Endodermal cell (in vitro differentiated cells): ENCODE measurements around the gene ATAD3B. TPM values are rescaled to one million over a fixed set of nuclear protein-coding genes. Genes with fewer than 3 reads are reported as not detected.
A peak's percentile ranks its signal among the peaks of the same experiment; 100 is the strongest.

Experiments used
- DNase-seq: peaks from one replicate; pipeline ENCODE4 v3.0.0-alpha.2; 2017
- H3K27ac ChIP-seq: 2 replicates; pipeline ENCODE4 v1.5.1; 2013; ENCODE audit warnings: mild to moderate bottlenecking, low read depth, low read length, moderate library complexity
- H3K27me3 ChIP-seq: 2 replicates; pipeline ENCODE4 v1.6.1; 2013; ENCODE audit warnings: mild to moderate bottlenecking, low read length, moderate library complexity; ENCODE audit not compliant: insufficient read depth, control insufficient read depth, poor library complexity, severe bottlenecking
- H3K36me3 ChIP-seq: 2 replicates; pipeline ENCODE4 v1.7.0; 2013; ENCODE audit warnings: mild to moderate bottlenecking, low read length, moderate library complexity; ENCODE audit not compliant: control insufficient read depth, insufficient read depth
- H3K4me1 ChIP-seq: one replicate; pipeline ENCODE4 v1.7.0; 2013; ENCODE audit warnings: low read length; ENCODE audit not compliant: control insufficient read depth, insufficient read depth
- H3K4me3 ChIP-seq: 2 replicates; pipeline ENCODE4 v1.5.1; 2013; ENCODE audit warnings: mild to moderate bottlenecking, low read length, moderate library complexity
- H3K9ac ChIP-seq: 2 replicates; pipeline ENCODE4 v1.6.1; 2013; ENCODE audit warnings: mild to moderate bottlenecking, low read length, moderate library complexity; ENCODE audit not compliant: poor library complexity, severe bottlenecking; ENCODE audit errors: extremely low read depth
- H3K9me3 ChIP-seq: 2 replicates; pipeline ENCODE4 v1.6.1; 2013; ENCODE audit warnings: mild to moderate bottlenecking, low read length, moderate library complexity; ENCODE audit not compliant: control insufficient read depth
- H3K27ac Mint-ChIP-seq: 2 replicates; pipeline ENCODE4 v1.8.0; 2020; ENCODE audit warnings: mixed read lengths
- H3K27me3 Mint-ChIP-seq: 2 replicates; pipeline ENCODE4 v1.8.0; 2021; ENCODE audit warnings: mild to moderate bottlenecking, mixed read lengths; ENCODE audit not compliant: insufficient read depth
- H3K36me3 Mint-ChIP-seq: 2 replicates; pipeline ENCODE4 v1.8.0; 2020; ENCODE audit warnings: low read depth, mixed read lengths
- H3K4me1 Mint-ChIP-seq: 2 replicates; pipeline ENCODE4 v1.8.0; 2020; ENCODE audit warnings: mixed read lengths
- H3K4me3 Mint-ChIP-seq: 2 replicates; pipeline ENCODE4 v1.8.0; 2020; ENCODE audit warnings: mild to moderate bottlenecking, moderate library complexity, mixed read lengths
- H3K9me3 Mint-ChIP-seq: 2 replicates; pipeline ENCODE4 v1.8.0; 2020; ENCODE audit warnings: mild to moderate bottlenecking, mixed read lengths
- WGBS, 2 experiments: methylation state at CpG; one replicate each; pipeline versions ENCODE4 v1.1.5 to v1.1.7; 2013; ENCODE audit warnings: missing lambda C conversion rate in 2 of 2, mixed read lengths in 1 of 2; ENCODE audit not compliant: insufficient coverage in 1 of 2, insufficient read length in 1 of 2; 5-methylcytosine and 5-hydroxymethylcytosine counted together
- total RNA-seq, 2 donors: library from RNA; stranded (reverse); fragmentation: NEBNext Ultra II Directional in 1 of 2; extraction: Animal tissue kit (Norgen Biotek cat#: 25700) in 1 of 2; gene quantifications; 2 replicates in 1 of 2; 3 replicates in 1 of 2; pipeline ENCODE4 v1.2.1, GENCODE V29; 2021
- TF ChIP-seq, protein P1 (sequence below): fragments of 200-600 bp; sonication (generic); conservative IDR thresholded peaks from 2 replicates; pipeline ENCODE4 v1.5.0; 2021; ENCODE audit warnings: antibody characterized with exemption, mild to moderate bottlenecking

The ATAD3B gene
- total RNA-seq, 2 donors from 2014 or later = 41.8 to 47.4 TPM

DNA sequence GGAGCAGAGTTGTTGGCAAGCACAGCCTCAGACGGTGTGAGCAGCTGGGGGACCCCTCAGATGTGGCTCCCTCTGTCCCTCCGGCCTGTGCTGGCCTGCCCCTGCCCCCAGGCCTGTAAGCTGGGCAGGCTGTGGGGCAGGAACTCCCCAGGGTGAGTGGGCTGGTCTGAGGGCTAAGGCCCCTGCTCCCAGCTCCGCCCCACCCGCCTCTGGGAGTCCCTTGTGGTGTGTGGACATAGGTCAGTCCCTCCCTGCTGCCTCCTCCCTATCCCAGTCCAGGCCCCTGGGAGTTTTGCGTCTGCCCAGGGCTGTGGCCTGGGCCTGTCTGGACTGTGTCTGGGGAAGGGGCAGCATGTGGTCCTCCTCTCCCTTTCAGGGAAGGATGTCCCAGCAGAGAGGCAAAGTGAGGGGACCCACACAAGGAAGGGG is 39.7 kb upstream of the ATAD3B start:
- WGBS, 2 experiments = 43 to 61% methylated on average over 1 to 5 of the region's 5 CpGs
- no peak overlapping the region for H3K9ac ChIP-seq

DNA sequence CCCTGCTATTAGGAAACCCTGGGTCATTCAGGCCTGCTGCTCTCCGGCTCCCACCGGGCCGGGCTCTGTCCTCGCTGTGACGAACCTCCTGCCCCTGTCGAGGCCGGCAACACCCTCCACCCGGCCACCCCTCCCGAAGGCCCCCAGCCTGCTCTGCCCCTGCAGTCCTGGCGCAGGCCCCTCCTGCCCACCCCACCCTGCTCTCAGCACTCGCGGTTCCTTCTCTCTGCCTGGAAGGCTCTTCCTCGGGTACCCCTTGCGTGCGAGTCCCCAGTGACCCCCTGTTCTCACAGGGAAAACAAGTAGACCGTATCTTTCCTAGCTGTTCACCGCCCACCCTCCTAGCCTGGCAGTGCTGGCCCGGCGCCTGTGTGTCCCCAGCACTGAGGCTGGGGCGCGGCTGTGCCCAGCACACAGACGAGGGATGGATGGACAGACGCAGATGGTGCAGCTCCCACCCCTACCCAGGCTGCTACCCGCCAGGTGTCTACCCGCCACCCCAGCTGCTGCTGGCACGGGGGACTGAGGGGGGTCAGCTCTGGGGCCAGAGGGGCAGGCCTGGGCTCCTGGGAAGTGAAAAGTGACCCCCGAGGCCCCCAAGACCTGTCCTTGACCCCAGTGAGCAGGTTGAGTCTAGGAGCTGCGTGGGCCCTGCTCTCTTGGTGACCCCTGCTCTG is 39.2 kb upstream of the ATAD3B start:
- Mint-ChIP-seq H3K27ac (no peak overlapping the region), H3K4me1 (peaks cover 12% of the 10 kb centered on the region), H3K36me3 (no peaks in the 10 kb centered on the region), H3K9me3 (peaks cover 3% of the 10 kb centered on the region), H3K27me3 (peaks cover 8% of the 10 kb centered on the region), H3K4me3 (no peak overlapping the region)
- no peaks in the 10 kb centered on the region for H3K9me3 ChIP-seq
- TF ChIP-seq, protein P1, sequence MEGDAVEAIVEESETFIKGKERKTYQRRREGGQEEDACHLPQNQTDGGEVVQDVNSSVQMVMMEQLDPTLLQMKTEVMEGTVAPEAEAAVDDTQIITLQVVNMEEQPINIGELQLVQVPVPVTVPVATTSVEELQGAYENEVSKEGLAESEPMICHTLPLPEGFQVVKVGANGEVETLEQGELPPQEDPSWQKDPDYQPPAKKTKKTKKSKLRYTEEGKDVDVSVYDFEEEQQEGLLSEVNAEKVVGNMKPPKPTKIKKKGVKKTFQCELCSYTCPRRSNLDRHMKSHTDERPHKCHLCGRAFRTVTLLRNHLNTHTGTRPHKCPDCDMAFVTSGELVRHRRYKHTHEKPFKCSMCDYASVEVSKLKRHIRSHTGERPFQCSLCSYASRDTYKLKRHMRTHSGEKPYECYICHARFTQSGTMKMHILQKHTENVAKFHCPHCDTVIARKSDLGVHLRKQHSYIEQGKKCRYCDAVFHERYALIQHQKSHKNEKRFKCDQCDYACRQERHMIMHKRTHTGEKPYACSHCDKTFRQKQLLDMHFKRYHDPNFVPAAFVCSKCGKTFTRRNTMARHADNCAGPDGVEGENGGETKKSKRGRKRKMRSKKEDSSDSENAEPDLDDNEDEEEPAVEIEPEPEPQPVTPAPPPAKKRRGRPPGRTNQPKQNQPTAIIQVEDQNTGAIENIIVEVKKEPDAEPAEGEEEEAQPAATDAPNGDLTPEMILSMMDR = no peak
- no peaks in the 10 kb centered on the region for H3K36me3 ChIP-seq
- H3K27ac ChIP-seq = peak overlapping the region; percentile 79
- 85 to 87% methylated on average over 19 to 28 of the region's 28 CpGs for WGBS, 2 experiments
- H3K4me1 ChIP-seq = peaks cover 17% of the 10 kb centered on the region
- DNase-seq = no peak
- H3K27me3 ChIP-seq = peaks cover 16% of the 10 kb centered on the region
- no peak overlapping the region for H3K4me3 ChIP-seq
- H3K9ac ChIP-seq = no peak overlapping the region

More for the DNA sequence above, 39.7 kb upstream of the ATAD3B start:
- Histone ChIP-seq H3K27ac (peak overlapping the region; percentile 79), H3K4me3 (no peak overlapping the region), H3K36me3 (no peaks in the 10 kb centered on the region), H3K4me1 (peaks cover 17% of the 10 kb centered on the region), H3K9me3 (no peaks in the 10 kb centered on the region), H3K27me3 (peaks cover 16% of the 10 kb centered on the region)
- Mint-ChIP-seq H3K4me1 (peaks cover 12% of the 10 kb centered on the region), H3K36me3 (no peaks in the 10 kb centered on the region), H3K27me3 (peaks cover 8% of the 10 kb centered on the region), H3K27ac (no peak overlapping the region), H3K4me3 (no peak overlapping the region), H3K9me3 (peaks cover 3% of the 10 kb centered on the region)
- peak; percentile 82 for DNase-seq
- TF ChIP-seq, protein P1 = no peak

- Mint-ChIP-seq H3K27me3 (peaks cover 8% of the 10 kb centered on the region), H3K27ac (no peak overlapping the region), H3K9me3 (peaks cover 3% of the 10 kb centered on the region), H3K4me3 (no peak overlapping the region), H3K36me3 (no peaks in the 10 kb centered on the region), H3K4me1 (peaks cover 12% of the 10 kb centered on the region)
- no peaks in the 10 kb centered on the region for H3K36me3 ChIP-seq
- WGBS, 2 experiments = 56 to 63% methylated on average over 25 to 34 of the region's 34 CpGs
- TF ChIP-seq, protein P1 = no peak
- peaks cover 17% of the 10 kb centered on the region for H3K4me1 ChIP-seq
- peak; percentile 86 for DNase-seq
- no peak overlapping the region for H3K9ac ChIP-seq
- no peak overlapping the region for H3K4me3 ChIP-seq
- no peaks in the 10 kb centered on the region for H3K9me3 ChIP-seq
- peaks cover 16% of the 10 kb centered on the region for H3K27me3 ChIP-seq
- H3K27ac ChIP-seq = peak overlapping the region; percentile 79
These were observed 38.4 kb upstream of the ATAD3B start for GRCh38 chr1:1432951-1433803.
